KBM-7 (cell line): ENCODE results near the gene BBS4.
"Not testable (repeated sequence)": the region's sequence is repeated elsewhere in the genome, so short reads cannot be mapped to it uniquely, and the experiment has no call there.

Experiments
- DNase-seq: peaks from one replicate; pipeline ENCODE4 v3.0.0-alpha.2; 2015
- in situ Hi-C: fragments of 300-500 bp; cut with MboI; formaldehyde crosslinking; loops from 2 replicates; pipeline ENCODE4 v1.14.3; 2020; ENCODE audit warnings: low sequenced_read_pairs, low pct_unique_long_range_greater_than_20kb, mixed read lengths

BBS4 gene

GRCh38 chr15:72688697-72689096 is 2.7 kb downstream of the BBS4 start:
- in situ Hi-C loops, result loop anchor here (25.0 kb wide), 2 partner anchors 1449 to 1624 kb away; partner anchors contain the start of gene ISLR2
- no peak for DNase-seq

DNA sequence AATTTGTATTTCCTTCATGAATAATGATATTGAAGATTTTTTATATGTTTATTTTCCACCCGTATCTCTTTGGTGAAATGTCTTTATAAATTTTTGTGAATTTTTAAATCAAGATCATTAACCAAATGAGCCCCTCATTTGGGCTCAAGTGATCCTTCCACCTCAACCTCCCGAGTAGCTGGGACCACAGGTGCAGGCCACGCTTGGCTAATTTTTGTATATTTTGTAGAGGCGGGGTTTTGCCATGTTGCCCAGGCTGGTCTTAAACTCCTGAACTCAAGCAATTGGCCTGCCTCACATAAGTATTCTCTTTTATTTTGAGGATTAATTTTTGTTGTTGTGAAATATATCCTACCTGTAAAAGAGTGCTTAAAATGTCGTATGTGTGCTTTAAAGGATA is 4.9 kb downstream of the BBS4 start:
- no peak for DNase-seq
- in situ Hi-C loops, result loop anchor here (25.0 kb wide), 2 partner anchors 1446 to 1621 kb away; partner anchors contain the start of gene ISLR2

GRCh38 chr15:72698938-72699337 is 12.9 kb downstream of the BBS4 start:
- DNase-seq, result no peak
- in situ Hi-C loops, result loop anchor here (25.0 kb wide), 2 partner anchors 1438 to 1613 kb away; partner anchors contain the start of gene ISLR2

DNA sequence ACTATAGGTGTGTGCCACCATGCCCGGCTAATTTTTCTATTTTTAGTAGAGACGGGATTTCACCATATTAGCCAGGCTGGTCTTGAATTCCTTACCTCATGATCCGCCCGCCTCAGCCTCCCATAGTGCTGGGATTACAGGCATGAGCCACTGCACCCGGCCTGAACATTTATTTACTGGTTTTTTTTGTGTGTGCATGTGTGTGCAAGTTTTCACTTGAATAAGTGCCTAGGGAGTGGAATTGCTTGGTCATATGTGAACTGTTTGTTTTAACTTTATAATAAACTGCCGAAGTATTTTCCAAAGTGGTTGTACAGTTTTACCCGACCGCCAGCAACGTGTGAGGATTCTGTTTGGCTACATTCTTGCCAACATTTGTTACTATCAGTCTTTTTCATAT is 14.1 kb downstream of the BBS4 start:
- in situ Hi-C loops, result no loop called here
- DNase-seq, result no peak

DNA sequence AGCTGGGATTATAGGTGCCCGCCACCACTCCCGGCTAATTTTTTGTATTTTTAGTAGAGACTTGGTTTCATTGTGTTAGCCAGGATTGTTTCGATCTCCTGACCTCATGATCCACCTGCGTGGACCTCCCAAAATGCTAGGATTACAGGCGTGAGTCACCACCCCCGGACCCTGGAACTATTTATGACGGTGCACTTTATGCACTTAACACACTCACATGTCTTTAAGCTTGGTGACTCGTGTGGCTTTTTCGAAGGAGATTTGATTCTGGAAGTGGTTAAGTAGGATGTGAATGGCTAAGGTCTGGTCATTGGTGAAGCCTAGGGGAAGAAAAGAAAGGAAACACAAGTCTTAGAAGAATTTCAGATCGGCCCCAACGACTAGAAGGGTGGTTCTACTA is 20.3 kb downstream of the BBS4 start:
- no peak for DNase-seq
- in situ Hi-C loops, result no loop called here

GRCh38 chr15:72708551-72709303 is 22.7 kb downstream of the BBS4 start:
- DNase-seq, in situ Hi-C loops: not testable (repeated sequence)

GRCh38 chr15:72722071-72722696 is 36.2 kb downstream of the BBS4 start:
- DNase-seq, result peak; percentile 75
- in situ Hi-C loops, result no loop called here

- in situ Hi-C loops, result no loop called here
Measured at GRCh38 chr15:72724028-72724427, 38.0 kb downstream of the BBS4 start.

GRCh38 chr15:72725446-72725845 is 39.4 kb downstream of the BBS4 start:
- DNase-seq, result no peak

More at GRCh38 chr15:72724028-72724427, 38.0 kb downstream of the BBS4 start:
- no peak for DNase-seq

DNA sequence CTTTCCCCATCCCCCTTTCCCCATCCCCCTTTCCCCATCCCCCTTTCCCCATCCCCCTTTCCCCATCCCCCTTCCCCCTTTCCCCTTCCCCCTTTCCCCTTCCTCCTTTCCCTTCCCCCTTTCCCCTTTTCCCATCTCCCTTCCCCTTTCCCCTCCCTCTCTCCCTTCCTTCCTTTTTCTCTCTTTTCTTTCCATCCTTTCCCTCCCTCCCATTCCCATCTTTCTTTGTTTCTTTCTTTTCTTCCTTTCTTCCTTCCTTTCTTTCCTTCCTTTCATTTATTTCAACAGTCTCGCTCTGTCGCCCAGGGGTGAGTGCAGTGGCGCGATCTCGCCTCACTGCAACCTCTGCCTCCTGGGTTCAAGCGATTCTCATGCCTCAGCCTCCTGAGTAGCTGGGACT is 39.8 kb downstream of the BBS4 start:
- DNase-seq, in situ Hi-C loops: not testable (repeated sequence)

More at GRCh38 chr15:72725446-72725845, 39.4 kb downstream of the BBS4 start:
- in situ Hi-C loops, result no loop called here

DNA sequence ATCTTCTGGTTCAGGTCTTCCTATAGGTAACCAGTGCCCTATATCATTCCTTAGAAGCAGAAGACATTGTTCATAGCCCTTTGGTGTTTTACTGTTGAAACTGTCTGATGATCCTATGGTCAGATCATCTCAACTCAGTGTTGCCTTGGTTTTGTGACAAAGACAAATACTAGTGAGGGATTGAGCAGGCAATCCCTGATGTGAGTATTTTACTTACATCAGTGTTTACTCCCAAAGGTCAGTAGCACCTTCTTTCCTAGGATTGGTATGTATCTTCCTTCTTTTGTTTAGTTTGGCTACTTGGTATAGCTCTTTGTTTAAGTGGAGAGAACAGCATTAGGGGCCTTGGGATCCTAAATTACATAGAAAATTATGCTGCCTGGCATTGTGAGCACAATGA is 41.1 kb downstream of the BBS4 start:
- in situ Hi-C loops, result no loop called here
- DNase-seq, result no peak

DNA sequence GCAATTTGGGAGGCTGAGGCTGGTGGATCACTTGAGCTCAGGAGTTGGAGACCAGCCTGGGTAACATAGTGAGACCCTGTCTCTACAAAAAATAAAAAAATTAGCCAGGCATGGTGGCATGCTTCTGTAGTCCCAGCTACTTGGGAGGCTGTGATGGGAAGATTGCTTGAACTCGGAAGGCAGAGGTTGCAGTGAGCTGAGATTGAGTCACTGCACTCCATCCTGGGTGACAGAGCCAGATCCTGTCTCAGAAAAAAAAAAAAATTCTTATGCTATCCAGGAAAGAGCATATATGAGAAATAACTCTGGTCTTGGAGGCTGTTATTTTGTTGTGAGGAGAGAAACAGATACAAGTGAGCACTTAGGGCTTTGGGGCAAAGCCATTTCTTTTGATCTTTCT is 42.2 kb downstream of the BBS4 start:
- in situ Hi-C loops, DNase-seq: not testable (repeated sequence)

DNA sequence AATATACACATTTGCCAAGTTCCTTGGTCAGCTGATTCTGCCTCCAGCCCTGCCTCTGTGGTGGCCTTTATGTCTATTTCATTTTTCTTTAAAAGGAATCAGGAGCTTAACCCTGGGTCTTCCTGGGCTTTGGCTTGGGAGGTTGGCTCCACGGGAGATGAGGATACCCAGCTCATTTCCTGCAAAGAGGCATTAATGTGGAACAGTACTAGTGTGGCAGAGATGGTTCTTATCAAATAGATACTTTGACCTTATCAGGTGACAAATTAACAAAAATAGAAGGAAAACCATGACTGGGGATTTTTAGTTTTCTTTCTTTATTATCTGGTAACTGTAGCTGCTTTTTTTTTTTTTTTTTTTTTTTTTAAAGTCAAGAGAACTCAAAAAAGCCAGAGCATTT is 42.8 kb downstream of the BBS4 start:
- in situ Hi-C loops, result no loop called here
- no peak for DNase-seq

DNA sequence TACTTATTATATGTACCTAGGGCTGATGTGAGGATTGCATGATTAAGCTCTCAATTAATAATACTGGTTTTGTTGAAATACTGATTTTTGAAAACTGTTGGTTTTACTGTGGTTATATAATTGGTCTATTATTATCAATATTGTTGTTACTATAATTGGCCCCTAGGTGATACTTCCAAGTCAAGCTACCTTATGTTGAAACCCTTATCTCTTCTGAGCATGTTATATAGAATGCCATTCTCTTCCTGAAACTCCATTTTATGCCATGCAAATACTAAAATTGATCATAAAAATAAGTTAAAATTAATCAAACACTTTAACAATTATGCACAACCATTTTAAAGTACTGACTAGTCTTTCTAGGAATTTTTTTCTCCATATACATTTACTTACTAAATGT is 46.1 kb downstream of the BBS4 start:
- DNase-seq, result no peak
- in situ Hi-C loops, result no loop called here

DNA sequence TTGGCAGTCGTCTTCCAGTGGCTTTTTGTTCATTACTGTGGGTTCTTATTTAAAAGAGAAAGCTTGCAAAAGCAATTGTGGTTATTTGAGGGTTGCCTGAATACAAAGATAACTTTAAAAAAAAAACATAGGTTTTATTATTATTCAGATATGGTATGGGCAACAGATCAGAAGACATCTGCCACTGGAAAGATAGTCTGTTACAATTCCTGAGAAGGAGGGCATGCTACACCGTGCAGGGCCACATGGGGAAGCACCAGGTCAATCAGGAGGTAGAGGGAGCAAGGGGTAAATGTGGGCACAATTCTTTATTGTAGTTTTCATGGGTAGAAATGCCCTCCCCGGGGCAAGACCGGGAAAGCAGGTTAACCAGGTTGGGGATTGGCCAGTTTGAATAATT is 46.5 kb downstream of the BBS4 start:
- no peak for DNase-seq
- in situ Hi-C loops, result no loop called here

DNA sequence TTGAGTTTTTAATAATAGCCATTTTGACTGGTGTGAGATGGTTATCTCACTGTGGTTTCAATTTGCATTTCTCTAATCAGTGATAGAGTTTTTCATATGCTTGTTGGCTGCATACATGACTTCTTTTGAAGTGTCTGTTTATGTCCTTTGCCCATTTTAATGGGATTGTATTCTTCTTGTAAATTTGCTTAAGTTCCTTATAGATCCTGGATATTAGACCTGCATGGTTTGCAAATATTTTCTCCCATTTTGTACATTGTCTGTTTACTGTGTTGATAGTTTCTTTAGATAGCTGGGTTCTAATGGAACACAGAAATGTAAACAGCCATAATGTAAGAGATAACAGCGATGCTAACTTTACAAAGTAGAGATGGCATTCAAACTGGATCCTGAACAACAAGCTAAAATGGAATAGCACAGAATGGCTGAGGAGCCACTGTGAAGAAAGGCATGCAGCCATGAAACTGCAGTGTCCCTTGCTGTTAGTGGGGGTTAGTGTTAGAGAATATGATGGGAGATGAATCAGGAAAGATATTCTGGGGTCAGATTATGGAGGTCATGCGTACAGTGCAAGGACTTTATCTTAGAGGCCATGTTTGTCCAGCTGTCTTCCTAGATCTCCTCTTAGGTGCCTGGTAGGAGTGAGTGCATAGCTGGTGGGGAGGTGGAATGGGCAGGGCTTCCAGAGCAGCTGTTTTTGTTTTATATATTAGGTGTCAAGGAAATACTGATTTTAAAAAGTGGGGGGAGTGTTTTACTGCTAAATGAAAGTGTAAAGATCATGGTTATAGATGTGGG is 48.1 kb downstream of the BBS4 start:
- in situ Hi-C loops, result no loop called here
- no peak for DNase-seq

GRCh38 chr15:72735111-72735510 is 49.1 kb downstream of the BBS4 start:
- in situ Hi-C loops, result no loop called here
- no peak for DNase-seq

DNA sequence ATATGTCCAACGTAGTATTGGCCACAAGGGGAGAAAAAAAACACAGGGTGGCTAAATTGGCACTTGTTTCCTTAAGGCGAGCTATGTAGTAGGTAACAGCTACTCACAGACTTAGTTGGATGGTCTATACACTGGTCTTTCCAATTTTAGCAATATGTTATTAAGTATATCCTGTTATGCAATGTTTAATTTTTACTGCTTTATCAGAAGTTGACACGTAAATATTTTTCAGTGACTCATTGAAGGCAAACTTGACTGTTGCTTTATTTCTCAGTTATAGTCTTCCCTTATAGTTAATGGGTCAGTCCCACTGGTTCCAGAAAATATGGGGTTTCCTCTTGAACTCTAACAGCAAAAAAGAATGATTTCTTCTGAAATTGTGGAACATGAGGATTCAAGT is 51.1 kb downstream of the BBS4 start:
- in situ Hi-C loops, result no loop called here
- no peak for DNase-seq

GRCh38 chr15:72737723-72738122 is 51.7 kb downstream of the BBS4 start:
- in situ Hi-C loops, result no loop called here
- no peak for DNase-seq

GRCh38 chr15:72740219-72740618 is 54.2 kb downstream of the BBS4 start:
- in situ Hi-C loops, result no loop called here
- DNase-seq, result no peak
